ENCODE data around the gene NF1. TPM values are rescaled to one million over a fixed set of nuclear protein-coding genes. Genes with fewer than 3 reads are reported as not detected.
"Not testable (repeated sequence)": the region's sequence is repeated elsewhere in the genome, so short reads cannot be mapped to it uniquely, and the experiment has no call there.

The NF1 gene
- total RNA-seq, 2 experiments from 2014 or later = 22.6 to 25.5 TPM

- POLR2A ChIA-PET = interaction anchor here (1.1 to 1.3 kb wide), 2 partner anchors 456 to 717 kb away, joined by 3 to 4 read pairs; no protein-coding TSS in a partner anchor
- peak overlapping the region; percentile 47 for H3K27ac Mint-ChIP-seq
Observed at GRCh38 chr17:31093866-31094599, 744 bp upstream of the NF1 start.

GRCh38 chr17:31095236-31096105, 694 bp downstream of the NF1 start:
- POLR2A ChIA-PET = interaction anchor here (0.6 to 1.3 kb wide), 4 partner anchors 87 to 718 kb away, joined by 3 to 4 read pairs (median 4); no protein-coding TSS in a partner anchor
- CTCF ChIA-PET = interaction anchor here (0.6 to 0.8 kb wide), 2 partner anchors 22 to 994 kb away, joined by 3 to 7 read pairs; no protein-coding TSS in a partner anchor
- DNase-seq = peak; percentile 27
- Mint-ChIP-seq H3K36me3 (ENCODE audit: low read depth) (peaks cover 2% of the 10 kb centered on the region), H3K27me3 (no peaks in the 10 kb centered on the region), H3K4me1 (peaks cover 14% of the 10 kb centered on the region), H3K27ac (peak overlapping the region; percentile 71), H3K4me3 (peak overlapping the region; percentile 92), H3K9me3 (no peaks in the 10 kb centered on the region)

More at GRCh38 chr17:31093866-31094599, 744 bp upstream of the NF1 start:
- Mint-ChIP-seq H3K27me3 (no peaks in the 10 kb centered on the region), H3K4me3 (peak overlapping the region; percentile 84), H3K36me3 (ENCODE audit: low read depth) (peaks cover 2% of the 10 kb centered on the region), H3K4me1 (peaks cover 14% of the 10 kb centered on the region), H3K9me3 (no peaks in the 10 kb centered on the region)
- CTCF ChIA-PET = interaction anchor here (0.6 to 0.7 kb wide), 2 partner anchors 76 to 94 kb away, joined by 3 read pairs; no protein-coding TSS in a partner anchor
- DNase-seq = no peak

DNA sequence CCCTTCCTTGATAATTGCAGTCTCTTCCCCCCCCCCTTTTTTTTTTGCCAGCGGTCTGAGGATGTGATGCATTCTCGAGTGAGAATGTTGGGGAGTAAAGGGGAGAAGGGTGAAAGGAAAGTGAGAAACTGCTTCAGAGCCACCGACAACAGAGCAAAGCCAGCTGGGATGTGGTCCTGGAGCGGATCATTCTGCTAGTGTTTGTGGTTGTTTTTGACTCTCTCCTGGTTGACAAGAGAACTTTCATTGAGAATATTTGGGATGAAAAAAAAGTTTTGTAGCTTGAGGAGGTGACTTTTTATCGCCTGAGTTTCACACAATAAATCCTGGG, 1.3 kb downstream of the NF1 start:
- DNase-seq = no peak
- H3K4me1 Mint-ChIP-seq = peaks cover 14% of the 10 kb centered on the region
- H3K36me3 Mint-ChIP-seq (ENCODE audit: low read depth) = peaks cover 2% of the 10 kb centered on the region
- ChIA-PET CTCF (interaction anchor here (0.6 to 0.8 kb wide), 2 partner anchors 23 to 994 kb away, joined by 3 to 7 read pairs; no protein-coding TSS in a partner anchor), POLR2A (interaction anchor here (0.6 to 1.3 kb wide), 2 partner anchors 88 to 392 kb away, joined by 3 to 4 read pairs; no protein-coding TSS in a partner anchor)
- H3K27ac Mint-ChIP-seq = peak overlapping the region; percentile 71
- peak overlapping the region; percentile 92 for H3K4me3 Mint-ChIP-seq
- H3K9me3 Mint-ChIP-seq = no peaks in the 10 kb centered on the region
- no peaks in the 10 kb centered on the region for H3K27me3 Mint-ChIP-seq

DNA sequence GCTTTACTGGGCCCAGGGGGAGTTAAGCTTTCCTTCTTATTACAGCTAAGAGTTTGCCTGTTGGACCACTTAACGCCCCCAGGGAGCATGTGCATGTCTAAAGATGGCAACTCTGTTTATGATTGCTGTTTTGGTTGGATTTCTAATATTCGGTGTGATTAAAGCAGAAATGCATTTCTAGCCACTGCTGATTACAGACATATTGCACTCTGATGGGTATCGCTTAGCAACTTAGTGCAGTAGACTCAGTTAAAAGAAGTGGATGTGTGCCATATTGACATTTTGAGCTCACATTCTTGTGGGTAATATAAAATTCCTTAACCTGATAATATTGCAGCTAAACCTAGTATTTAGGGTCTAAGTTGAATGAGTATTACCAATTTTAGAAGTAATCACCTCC, 4.2 kb downstream of the NF1 start:
- DNase-seq = no peak
- Mint-ChIP-seq H3K36me3 (ENCODE audit: low read depth) (peaks cover 2% of the 10 kb centered on the region), H3K9me3 (no peaks in the 10 kb centered on the region), H3K27ac (no peak overlapping the region), H3K4me1 (peaks cover 12% of the 10 kb centered on the region), H3K4me3 (no peak overlapping the region), H3K27me3 (no peaks in the 10 kb centered on the region)
- POLR2A ChIA-PET = no interaction called here
- CTCF ChIA-PET = interaction anchor here (0.7 to 1.2 kb wide), 2 partner anchors 12 to 317 kb away, joined by 4 to 6 read pairs; no protein-coding TSS in a partner anchor

DNA sequence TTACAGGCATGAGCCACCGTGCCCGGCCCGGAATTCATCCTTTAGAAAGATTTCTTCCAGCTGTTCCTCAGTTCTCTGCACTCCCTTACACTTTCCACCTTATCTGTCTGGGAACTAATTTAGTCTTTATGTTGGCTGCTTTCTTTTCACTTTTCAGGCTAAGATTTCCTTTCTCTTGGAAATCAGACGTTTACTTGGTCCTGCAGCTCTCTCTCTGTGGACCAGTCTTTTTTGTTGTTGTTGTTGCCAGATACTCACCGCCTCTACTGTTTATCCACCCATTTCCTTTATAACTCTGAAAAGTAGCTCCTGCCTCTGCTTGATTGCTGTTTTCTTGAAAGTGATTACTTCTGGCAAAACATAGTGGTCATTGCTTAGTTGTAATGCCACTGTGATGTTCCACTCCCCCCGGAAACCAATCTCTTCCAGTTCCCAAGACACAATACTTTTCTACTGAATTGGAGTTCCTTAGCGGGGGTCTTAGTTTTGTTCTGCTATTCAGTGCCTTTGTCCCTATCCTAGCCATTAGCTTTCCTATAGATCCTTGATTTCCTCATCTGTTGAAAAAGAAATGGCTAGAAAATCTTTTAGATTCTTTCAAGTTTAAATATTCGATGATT, 6.2 kb downstream of the NF1 start:
- H3K4me3 Mint-ChIP-seq = no peak overlapping the region
- no peaks in the 10 kb centered on the region for H3K9me3 Mint-ChIP-seq
- peaks cover 7% of the 10 kb centered on the region for H3K4me1 Mint-ChIP-seq
- H3K27ac Mint-ChIP-seq = no peak overlapping the region
- ChIA-PET POLR2A (interaction anchor here (0.6 kb wide), 1 partner anchor 130 kb away, joined by 3 read pairs; the partner anchor contains the start of gene RNF135), CTCF (no interaction called here)
- no peaks in the 10 kb centered on the region for H3K36me3 Mint-ChIP-seq (ENCODE audit: low read depth)
- H3K27me3 Mint-ChIP-seq = no peaks in the 10 kb centered on the region
- DNase-seq = no peak

DNA sequence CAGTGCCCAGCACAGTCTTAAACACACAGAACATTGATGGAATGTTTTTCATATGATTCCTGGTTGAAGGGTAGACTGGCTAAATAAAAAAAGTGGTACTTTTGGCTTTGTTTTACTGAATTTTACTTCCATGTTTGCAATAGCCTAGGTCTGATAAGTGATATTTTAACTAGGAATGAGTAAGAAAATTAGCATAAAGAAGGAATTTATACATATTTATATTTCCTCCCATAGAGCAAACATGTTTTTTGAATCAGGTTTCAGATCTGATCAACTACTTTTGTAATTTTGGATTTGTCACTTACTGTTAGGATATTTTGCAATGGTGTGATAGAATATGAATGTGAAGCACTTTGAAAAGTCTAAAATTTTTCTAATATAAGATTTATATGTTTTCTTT, 7.2 kb downstream of the NF1 start:
- H3K27ac Mint-ChIP-seq = no peak overlapping the region
- DNase-seq = no peak
- no peaks in the 10 kb centered on the region for H3K36me3 Mint-ChIP-seq (ENCODE audit: low read depth)
- H3K4me3 Mint-ChIP-seq = no peak overlapping the region
- no peaks in the 10 kb centered on the region for H3K4me1 Mint-ChIP-seq
- ChIA-PET POLR2A (interaction anchor here (0.6 kb wide), 1 partner anchor 131 kb away, joined by 3 read pairs; the partner anchor contains the start of gene RNF135), CTCF (no interaction called here)
- no peaks in the 10 kb centered on the region for H3K27me3 Mint-ChIP-seq
- H3K9me3 Mint-ChIP-seq = no peaks in the 10 kb centered on the region

DNA sequence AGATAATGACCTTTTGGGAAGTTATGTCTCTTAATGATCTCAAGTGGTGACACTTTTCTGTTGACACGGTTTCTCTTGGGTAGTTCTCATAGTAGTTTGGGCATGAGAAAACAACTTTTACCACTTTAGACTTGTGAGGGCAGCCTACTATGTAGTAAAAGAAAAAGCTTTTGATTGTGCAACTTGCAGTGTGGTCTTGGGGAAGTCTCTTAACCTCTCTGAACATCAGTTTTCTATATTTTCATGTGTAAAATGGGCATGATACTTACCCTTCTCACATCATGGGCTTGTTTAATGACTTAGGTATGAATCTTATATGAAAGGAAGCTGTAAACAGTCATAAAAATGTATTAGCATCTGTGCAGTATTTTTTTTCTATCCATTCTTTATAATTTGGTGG, 11.2 kb downstream of the NF1 start:
- Mint-ChIP-seq H3K36me3 (ENCODE audit: low read depth) (no peaks in the 10 kb centered on the region), H3K4me1 (peaks cover 4% of the 10 kb centered on the region), H3K4me3 (no peak overlapping the region), H3K27ac (no peak overlapping the region), H3K27me3 (no peaks in the 10 kb centered on the region), H3K9me3 (no peaks in the 10 kb centered on the region)
- no peak for DNase-seq
- ChIA-PET POLR2A (no interaction called here), CTCF (no interaction called here)

GRCh38 chr17:31111183-31111582, 16.4 kb downstream of the NF1 start:
- Mint-ChIP-seq H3K27ac (no peak overlapping the region), H3K4me1 (peaks cover 12% of the 10 kb centered on the region), H3K4me3 (no peak overlapping the region), H3K27me3 (no peaks in the 10 kb centered on the region), H3K9me3 (no peaks in the 10 kb centered on the region), H3K36me3 (ENCODE audit: low read depth) (no peaks in the 10 kb centered on the region)
- no peak for DNase-seq
- ChIA-PET CTCF (interaction anchor here (0.7 kb wide), 1 partner anchor 12 kb away, joined by 6 read pairs; no protein-coding TSS in a partner anchor), POLR2A (no interaction called here)

- H3K36me3 Mint-ChIP-seq (ENCODE audit: low read depth) = no peaks in the 10 kb centered on the region
- no peaks in the 10 kb centered on the region for H3K27me3 Mint-ChIP-seq
- no peaks in the 10 kb centered on the region for H3K9me3 Mint-ChIP-seq
- H3K4me3 Mint-ChIP-seq = no peak overlapping the region
- H3K4me1 Mint-ChIP-seq = peaks cover 12% of the 10 kb centered on the region
- ChIA-PET POLR2A (no interaction called here), CTCF (interaction anchor here (1.7 kb wide), 1 partner anchor 44 kb away, joined by 4 read pairs; no protein-coding TSS in a partner anchor)
- DNase-seq = no peak
- no peak overlapping the region for H3K27ac Mint-ChIP-seq
Observed at GRCh38 chr17:31112001-31112661, 17.4 kb downstream of the NF1 start.

- H3K4me3 Mint-ChIP-seq; DNase-seq; H3K27ac Mint-ChIP-seq; H3K9me3 Mint-ChIP-seq; H3K27me3 Mint-ChIP-seq; H3K36me3 Mint-ChIP-seq (ENCODE audit: low read depth); POLR2A ChIA-PET: not testable (repeated sequence)
- peaks cover 12% of the 10 kb centered on the region for H3K4me1 Mint-ChIP-seq
- CTCF ChIA-PET = interaction anchor here (1.7 kb wide), 1 partner anchor 45 kb away, joined by 4 read pairs; no protein-coding TSS in a partner anchor
Observed at GRCh38 chr17:31113368-31113767, 18.6 kb downstream of the NF1 start.

- Mint-ChIP-seq H3K36me3 (ENCODE audit: low read depth) (no peaks in the 10 kb centered on the region), H3K9me3 (no peaks in the 10 kb centered on the region), H3K27me3 (no peaks in the 10 kb centered on the region), H3K4me1 (peaks cover 12% of the 10 kb centered on the region), H3K4me3 (no peak overlapping the region), H3K27ac (no peak overlapping the region)
- POLR2A ChIA-PET = no interaction called here
- no peak for DNase-seq
- CTCF ChIA-PET = interaction anchor here (1.7 kb wide), 1 partner anchor 46 kb away, joined by 4 read pairs; no protein-coding TSS in a partner anchor
Observed at GRCh38 chr17:31113939-31114338, 19.2 kb downstream of the NF1 start.

DNA sequence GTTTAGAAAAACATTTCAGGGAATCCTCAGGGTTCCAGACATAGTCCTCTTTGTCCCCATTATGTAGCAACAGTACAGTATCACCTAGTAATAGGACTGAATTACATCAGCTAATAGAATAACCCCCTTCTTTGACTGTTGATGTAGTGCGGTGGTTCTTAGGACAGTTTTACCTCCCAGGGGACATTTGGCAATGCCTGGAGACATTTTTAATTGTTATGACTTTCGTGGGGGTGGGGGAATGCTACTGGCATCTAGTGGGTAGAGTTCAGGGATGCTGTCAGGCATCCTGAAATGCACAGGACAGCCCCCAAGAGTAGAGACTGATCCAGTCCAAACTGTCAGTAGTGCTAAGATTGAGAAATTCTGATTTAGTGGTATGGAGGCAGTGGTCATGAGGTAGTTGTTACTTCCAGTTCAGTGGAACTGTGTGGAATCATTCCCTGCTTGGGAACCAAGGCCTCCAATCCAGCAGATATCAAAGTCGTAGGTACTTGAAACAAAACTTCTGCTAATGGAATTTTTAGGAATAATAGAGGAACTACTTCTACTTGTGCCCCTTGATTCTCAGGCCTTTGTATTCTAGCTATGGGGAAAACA, 20.3 kb downstream of the NF1 start:
- ChIA-PET POLR2A (no interaction called here), CTCF (no interaction called here)
- no peak overlapping the region for H3K4me3 Mint-ChIP-seq
- H3K27ac Mint-ChIP-seq = no peak overlapping the region
- no peaks in the 10 kb centered on the region for H3K36me3 Mint-ChIP-seq (ENCODE audit: low read depth)
- no peaks in the 10 kb centered on the region for H3K27me3 Mint-ChIP-seq
- H3K4me1 Mint-ChIP-seq = peaks cover 11% of the 10 kb centered on the region
- no peaks in the 10 kb centered on the region for H3K9me3 Mint-ChIP-seq
- no peak for DNase-seq
